ENCODE measurements around the gene SUN3.
A peak's percentile ranks its signal among the peaks of the same experiment; 100 is the strongest.
"Not testable (repeated sequence)": the region's sequence is repeated elsewhere in the genome, so short reads cannot be mapped to it uniquely, and the experiment has no call there.

Gene SUN3

DNA sequence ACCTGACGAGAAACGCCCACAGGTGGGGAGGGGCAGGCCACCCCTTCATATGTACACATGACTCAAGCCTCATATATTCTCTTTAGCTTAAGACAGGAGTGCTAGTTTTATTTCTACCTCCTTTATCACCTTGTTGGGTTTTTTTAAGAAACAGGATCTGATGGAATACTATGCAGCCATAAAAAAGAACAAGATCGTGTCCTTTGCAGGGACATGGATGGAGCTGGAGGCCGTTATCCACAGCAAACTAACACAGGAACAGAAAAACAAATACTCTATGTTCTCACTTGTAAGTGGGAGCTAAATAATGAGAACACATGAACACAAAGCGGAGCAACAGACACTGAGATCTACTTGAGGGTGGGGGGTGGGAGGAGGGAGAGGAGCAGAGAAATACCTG is 38.3 kb downstream of the SUN3 start:
- H3K27ac ChIP-seq, result no peak overlapping the region
- ChIA-PET POLR2A (ENCODE audit: low non-redundant PET) (no interaction called here), CTCF (interaction anchor here (0.6 to 1.7 kb wide), 2 partner anchors 10 to 120 kb away, joined by 3 to 9 read pairs; no protein-coding TSS in a partner anchor)
- DNase-seq (ENCODE audit: low spot score), result no peak
- TF ChIP-seq, protein P1, sequence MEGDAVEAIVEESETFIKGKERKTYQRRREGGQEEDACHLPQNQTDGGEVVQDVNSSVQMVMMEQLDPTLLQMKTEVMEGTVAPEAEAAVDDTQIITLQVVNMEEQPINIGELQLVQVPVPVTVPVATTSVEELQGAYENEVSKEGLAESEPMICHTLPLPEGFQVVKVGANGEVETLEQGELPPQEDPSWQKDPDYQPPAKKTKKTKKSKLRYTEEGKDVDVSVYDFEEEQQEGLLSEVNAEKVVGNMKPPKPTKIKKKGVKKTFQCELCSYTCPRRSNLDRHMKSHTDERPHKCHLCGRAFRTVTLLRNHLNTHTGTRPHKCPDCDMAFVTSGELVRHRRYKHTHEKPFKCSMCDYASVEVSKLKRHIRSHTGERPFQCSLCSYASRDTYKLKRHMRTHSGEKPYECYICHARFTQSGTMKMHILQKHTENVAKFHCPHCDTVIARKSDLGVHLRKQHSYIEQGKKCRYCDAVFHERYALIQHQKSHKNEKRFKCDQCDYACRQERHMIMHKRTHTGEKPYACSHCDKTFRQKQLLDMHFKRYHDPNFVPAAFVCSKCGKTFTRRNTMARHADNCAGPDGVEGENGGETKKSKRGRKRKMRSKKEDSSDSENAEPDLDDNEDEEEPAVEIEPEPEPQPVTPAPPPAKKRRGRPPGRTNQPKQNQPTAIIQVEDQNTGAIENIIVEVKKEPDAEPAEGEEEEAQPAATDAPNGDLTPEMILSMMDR (conservative IDR thresholded peaks at IDR 0.05; ENCODE audit: low read depth), result no peak

DNA sequence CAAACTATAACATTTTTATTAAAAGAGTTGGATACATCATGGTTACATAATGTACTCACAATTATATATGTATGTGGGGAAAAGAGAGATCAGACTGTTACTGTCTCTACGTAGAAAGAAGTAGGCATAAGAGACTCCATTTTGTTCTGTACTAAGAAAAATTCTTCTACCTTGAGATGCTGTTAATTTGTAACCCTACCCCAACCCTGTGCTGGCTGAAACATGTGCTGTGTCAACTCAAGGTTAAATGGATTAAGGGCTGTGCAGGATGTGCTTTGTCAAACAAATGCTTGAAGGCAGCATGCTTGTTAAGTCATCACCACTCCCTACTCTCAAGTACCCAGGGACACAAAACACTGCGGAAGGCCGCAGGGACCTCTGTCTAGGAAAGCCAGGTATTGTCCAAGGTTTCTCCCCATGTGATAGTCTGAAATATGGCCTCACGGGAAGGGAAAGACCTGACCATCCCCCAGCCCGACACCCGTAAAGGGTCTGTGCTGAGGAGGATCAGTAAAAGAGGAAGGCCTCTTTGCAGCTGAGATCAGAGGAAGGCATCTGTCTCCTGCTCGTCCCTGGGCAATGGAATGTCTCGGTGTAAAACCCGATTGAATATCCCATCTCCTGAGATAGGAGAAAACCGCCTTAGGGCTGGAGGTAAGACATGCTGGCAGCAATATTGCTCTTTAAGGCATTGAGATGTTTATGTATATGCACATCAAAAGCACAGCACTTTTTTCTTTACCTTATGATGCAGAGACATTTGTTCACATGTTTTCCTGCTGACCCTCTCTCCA is 39.1 kb downstream of the SUN3 start:
- POLR2A ChIA-PET (ENCODE audit: low non-redundant PET), result not testable (repeated sequence)
- CTCF ChIA-PET, result interaction anchor here (0.6 kb wide), 1 partner anchor 11 kb away, joined by 3 read pairs; no protein-coding TSS in a partner anchor

DNA sequence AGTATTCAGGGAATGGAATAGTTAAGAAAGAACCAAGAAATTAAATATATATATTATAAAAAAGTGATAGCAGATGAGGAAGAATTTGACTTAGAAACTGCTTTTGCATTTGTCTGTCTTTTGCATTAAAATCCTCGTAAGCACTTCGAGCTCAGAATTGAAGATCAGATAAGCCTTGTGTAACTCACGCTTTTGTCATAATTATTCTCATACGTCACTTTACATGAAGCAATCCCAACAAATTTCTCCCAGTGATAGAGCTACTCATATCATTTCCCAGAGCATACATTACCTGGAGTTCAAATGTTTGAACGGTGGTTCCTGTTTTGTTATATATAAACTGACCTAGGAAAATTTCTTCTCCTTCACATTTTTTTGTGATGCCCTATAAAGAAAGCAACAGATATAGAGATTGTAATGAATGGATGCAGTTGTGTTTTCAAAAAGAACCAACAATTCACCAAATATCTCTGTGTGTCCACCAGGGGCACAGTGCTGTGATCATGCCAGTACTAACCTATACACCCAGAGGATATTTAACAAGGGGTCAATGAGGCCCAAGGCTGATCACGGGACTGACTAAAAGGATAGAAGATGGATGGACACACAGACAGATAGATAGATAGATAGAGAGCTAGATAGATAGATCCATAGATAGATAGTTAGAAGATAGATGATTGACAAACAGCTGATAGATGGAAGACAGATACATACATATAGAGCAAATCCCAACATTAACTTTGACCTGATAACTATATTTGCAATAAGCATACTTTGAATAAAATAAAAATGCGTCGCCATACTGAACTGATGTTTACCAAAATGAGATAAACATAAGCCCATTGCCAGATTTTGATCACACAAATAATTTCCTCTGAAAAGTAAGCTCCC is 40.2 kb downstream of the SUN3 start:
- POLR2A ChIA-PET (ENCODE audit: low non-redundant PET), result no interaction called here
- H3K27ac ChIP-seq, result no peak overlapping the region
- CTCF ChIA-PET, result interaction anchor here (0.7 to 1.4 kb wide), 3 partner anchors 20 to 103 kb away, joined by 3 to 6 read pairs (median 3); no protein-coding TSS in a partner anchor
- peak; percentile 34 for DNase-seq (ENCODE audit: low spot score)
- TF ChIP-seq, protein P1 (conservative IDR thresholded peaks at IDR 0.05; ENCODE audit: low read depth), result peak; percentile 35

More for the DNA sequence above, 39.1 kb downstream of the SUN3 start:
- DNase-seq (ENCODE audit: low spot score); H3K27ac ChIP-seq: not testable (repeated sequence)

DNA sequence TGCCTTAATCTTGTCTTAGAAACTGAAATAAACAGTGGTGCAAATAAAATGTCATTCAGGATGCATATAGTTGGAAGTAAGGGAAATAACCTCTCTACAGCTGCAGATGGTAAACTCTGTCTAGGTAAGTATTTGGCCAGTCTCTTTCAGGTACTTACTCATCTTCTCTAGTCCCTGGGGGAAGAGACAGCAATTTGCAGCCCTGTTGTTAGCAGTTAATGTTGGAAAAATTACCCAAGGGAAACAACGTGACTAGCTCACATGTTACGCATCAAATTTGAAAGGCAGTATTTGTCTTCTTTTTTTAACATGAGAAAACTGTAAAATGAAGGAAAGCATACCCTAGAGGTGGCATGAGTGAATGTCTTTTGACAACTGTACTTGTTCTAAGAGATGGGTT is 46.3 kb downstream of the SUN3 start:
- H3K27ac ChIP-seq, result no peak overlapping the region
- POLR2A ChIA-PET (ENCODE audit: low non-redundant PET), result no interaction called here
- TF ChIP-seq, protein P1 (conservative IDR thresholded peaks at IDR 0.05; ENCODE audit: low read depth), result no peak
- DNase-seq (ENCODE audit: low spot score), result no peak
- CTCF ChIA-PET, result interaction anchor here (0.8 to 1.1 kb wide), 2 partner anchors 14 to 128 kb away, joined by 3 read pairs; no protein-coding TSS in a partner anchor

DNA sequence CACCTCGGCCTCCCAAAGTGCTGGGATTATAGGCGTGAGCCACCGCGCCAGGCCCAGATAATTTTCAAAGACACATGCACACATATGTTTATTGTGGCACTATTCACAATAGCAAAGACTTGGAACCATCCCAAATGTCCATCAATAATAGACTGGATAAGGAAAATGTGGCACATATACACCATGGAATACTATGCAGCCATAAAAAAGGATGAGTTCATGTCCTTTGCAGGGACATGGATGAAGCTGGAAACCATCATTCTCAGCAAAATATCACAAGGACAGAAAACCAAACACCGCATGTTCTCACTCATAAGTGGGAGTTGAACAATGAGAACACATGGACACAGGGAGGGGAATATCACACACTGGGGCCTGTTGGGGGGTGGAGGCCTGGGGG is 48.3 kb downstream of the SUN3 start:
- POLR2A ChIA-PET (ENCODE audit: low non-redundant PET); DNase-seq (ENCODE audit: low spot score); CTCF ChIA-PET; H3K27ac ChIP-seq: not testable (repeated sequence)

DNA sequence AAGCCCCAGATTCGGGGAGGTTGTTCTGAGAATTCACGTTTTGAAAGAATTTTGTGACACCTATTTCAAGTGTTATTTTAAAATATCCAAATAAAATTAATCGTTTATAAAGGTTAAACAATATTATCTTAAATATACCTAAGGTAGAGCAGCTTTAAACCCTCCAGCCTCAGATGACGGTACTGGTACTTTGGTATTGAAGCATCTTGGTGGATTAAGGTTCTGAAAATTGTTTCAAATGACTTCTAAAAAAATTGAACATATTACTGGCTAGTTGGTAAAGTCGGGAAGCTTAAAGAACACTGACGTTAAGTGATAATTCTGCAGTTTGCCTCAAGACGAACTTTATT is 49.1 kb downstream of the SUN3 start:
- TF ChIP-seq, protein P1 (conservative IDR thresholded peaks at IDR 0.05; ENCODE audit: low read depth), result no peak
- no peak for DNase-seq (ENCODE audit: low spot score)
- peak overlapping the region; percentile 91 for H3K27ac ChIP-seq
- ChIA-PET CTCF (interaction anchor here (0.8 kb wide), 1 partner anchor 9 kb away, joined by 3 read pairs; no protein-coding TSS in a partner anchor), POLR2A (ENCODE audit: low non-redundant PET) (no interaction called here)

DNA sequence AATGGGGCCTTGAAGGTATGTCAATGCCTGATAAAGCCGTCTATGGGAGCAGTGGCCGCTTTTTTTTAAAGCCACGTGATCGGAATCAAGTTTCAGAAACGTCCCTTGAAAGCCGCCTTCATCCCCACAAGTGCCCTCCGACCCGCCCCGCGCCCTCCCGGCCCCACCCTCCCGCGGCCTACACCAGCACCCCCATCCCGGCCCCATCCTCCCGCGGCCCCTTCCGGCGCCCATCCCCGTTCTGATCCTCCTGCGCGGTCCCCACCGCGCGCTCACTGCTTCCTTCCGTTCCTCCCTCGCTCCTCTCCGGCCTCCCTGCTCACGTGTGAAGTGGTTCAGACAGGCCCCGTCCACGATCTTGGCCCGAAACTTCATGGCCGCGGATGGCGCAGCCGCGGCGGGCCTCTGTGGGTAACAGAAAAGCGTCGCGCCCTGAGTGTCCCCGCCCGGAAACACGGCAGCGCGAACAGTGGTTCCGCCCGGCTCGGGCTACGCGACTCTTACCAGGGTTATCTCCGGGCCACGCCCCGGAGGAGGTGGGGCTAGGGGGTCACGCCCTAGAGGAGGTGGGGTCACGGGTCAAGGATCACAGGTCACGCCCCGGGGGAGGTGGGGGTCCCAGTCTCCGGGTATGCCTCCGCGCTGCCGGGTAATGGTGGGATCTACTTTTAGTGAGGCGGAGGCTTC is 49.6 kb downstream of the SUN3 start, which contains the start of gene HUS1:
Gene HUS1 (minus strand): TSS at position 471 of the 687 bp plus-strand sequence. CDS start 96 bp downstream, at position 375.
- ChIA-PET CTCF (interaction anchor here (0.8 kb wide), 1 partner anchor 8 kb away, joined by 3 read pairs; no protein-coding TSS in a partner anchor), POLR2A (ENCODE audit: low non-redundant PET) (no interaction called here)
- TF ChIP-seq, protein P1 (conservative IDR thresholded peaks at IDR 0.05; ENCODE audit: low read depth), result no peak

More for the DNA sequence above, 49.6 kb downstream of the SUN3 start, which contains the start of gene HUS1:
- peak; percentile 95 for DNase-seq (ENCODE audit: low spot score)
- peak within 1 kb of the TSS; percentile 91 for H3K27ac ChIP-seq

Measured in RWPE1 (cell line).